ENCODE results near the gene TMEM205.

TMEM205 gene

DNA sequence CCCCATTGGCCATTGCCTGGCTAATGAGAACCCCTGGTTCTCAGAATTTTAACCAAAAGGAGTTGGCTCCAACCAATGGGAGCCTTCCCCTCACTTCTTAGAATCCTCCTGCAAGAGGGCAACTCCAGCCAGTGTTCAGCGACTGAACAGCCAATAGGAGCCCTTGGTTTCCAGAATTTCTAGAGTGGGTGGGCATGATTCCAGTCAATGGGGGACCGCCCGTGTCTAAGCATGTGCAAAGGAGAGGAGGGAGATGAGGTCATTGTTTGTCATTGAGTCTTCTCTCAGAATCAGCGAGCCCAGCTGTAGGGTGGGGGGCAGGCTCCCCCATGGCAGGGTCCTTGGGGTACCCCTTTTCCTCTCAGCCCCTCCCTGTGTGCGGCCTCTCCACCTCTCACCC, 18.9 kb upstream of the TMEM205 start:
- H3K4me3 ChIP-seq (replicated peaks; ENCODE audit: low read depth, low read length): no peak overlapping the region
- peaks cover 7% of the 10 kb centered on the region for H3K36me3 ChIP-seq (ENCODE audit: control insufficient read depth, insufficient read depth, low read length)
- TF ChIP-seq, protein P1, sequence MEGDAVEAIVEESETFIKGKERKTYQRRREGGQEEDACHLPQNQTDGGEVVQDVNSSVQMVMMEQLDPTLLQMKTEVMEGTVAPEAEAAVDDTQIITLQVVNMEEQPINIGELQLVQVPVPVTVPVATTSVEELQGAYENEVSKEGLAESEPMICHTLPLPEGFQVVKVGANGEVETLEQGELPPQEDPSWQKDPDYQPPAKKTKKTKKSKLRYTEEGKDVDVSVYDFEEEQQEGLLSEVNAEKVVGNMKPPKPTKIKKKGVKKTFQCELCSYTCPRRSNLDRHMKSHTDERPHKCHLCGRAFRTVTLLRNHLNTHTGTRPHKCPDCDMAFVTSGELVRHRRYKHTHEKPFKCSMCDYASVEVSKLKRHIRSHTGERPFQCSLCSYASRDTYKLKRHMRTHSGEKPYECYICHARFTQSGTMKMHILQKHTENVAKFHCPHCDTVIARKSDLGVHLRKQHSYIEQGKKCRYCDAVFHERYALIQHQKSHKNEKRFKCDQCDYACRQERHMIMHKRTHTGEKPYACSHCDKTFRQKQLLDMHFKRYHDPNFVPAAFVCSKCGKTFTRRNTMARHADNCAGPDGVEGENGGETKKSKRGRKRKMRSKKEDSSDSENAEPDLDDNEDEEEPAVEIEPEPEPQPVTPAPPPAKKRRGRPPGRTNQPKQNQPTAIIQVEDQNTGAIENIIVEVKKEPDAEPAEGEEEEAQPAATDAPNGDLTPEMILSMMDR (IDR thresholded peaks at IDR 0.05; ENCODE audit: insufficient read depth, low read length, poor library complexity, severe bottlenecking): no peak
- H3K27me3 ChIP-seq (replicated peaks; ENCODE audit: control insufficient read depth, insufficient read depth, low read length): no peaks in the 10 kb centered on the region
- no peak for DNase-seq (ENCODE audit: extremely low read depth, insufficient read length)

DNA sequence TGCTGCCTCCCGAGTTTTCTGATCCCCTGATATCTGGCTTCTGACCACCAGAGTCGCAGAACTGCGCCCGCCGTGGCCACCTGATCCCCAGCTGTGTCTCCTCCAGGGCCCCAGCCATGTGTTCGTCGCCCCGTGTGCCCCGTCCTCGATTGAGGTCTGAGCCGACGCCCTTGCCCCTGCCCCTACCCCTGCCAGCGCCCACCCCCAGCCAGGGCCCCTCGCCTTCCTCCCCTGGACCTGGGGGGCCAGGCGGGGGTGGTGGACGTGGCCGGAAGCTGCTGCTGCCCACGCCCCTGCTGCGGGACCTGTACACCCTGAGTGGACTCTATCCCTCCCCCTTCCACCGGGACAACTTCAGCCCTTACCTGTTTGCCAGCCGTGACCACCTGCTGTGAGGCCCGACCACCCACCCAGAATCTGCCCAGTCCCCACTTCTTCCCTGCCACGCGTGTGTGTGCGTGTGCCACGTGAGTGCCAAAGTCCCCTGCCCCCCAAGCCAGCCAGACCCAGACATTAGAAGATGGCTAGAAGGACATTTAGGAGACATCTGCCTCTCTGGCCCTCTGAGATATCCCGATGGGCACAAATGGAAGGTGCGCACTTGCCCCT, 18.3 kb upstream of the TMEM205 start:
- no peak for DNase-seq (ENCODE audit: extremely low read depth, insufficient read length)
- peaks cover 7% of the 10 kb centered on the region for H3K36me3 ChIP-seq (ENCODE audit: control insufficient read depth, insufficient read depth, low read length)
- no peaks in the 10 kb centered on the region for H3K27me3 ChIP-seq (replicated peaks; ENCODE audit: control insufficient read depth, insufficient read depth, low read length)
- TF ChIP-seq, protein P1 (IDR thresholded peaks at IDR 0.05; ENCODE audit: insufficient read depth, low read length, poor library complexity, severe bottlenecking): no peak
- no peak overlapping the region for H3K4me3 ChIP-seq (replicated peaks; ENCODE audit: low read depth, low read length)

DNA sequence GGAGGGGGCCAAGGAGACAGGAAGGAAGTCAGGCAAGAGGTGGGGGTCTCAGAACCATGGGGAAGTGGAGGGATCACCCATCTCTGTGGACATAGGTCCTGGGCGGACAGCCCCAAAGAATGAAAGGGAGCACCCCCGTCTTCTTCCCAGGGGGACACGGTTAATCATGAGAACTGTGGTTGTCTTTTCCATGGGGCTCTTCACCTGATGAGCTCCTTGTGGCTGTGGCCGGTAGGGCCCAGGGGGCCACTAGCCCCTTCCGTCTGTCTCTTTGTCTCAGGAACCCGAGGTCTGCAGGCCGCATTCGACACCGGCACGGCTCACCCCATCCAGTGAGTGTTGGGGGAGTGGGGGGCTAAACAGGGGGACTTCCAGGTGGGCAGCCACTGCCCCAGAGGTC, 17.8 kb upstream of the TMEM205 start:
- TF ChIP-seq, protein P1 (IDR thresholded peaks at IDR 0.05; ENCODE audit: insufficient read depth, low read length, poor library complexity, severe bottlenecking): no peak
- DNase-seq (ENCODE audit: extremely low read depth, insufficient read length): no peak
- no peak overlapping the region for H3K4me3 ChIP-seq (replicated peaks; ENCODE audit: low read depth, low read length)
- no peaks in the 10 kb centered on the region for H3K27me3 ChIP-seq (replicated peaks; ENCODE audit: control insufficient read depth, insufficient read depth, low read length)
- H3K36me3 ChIP-seq (ENCODE audit: control insufficient read depth, insufficient read depth, low read length): peaks cover 7% of the 10 kb centered on the region

DNA sequence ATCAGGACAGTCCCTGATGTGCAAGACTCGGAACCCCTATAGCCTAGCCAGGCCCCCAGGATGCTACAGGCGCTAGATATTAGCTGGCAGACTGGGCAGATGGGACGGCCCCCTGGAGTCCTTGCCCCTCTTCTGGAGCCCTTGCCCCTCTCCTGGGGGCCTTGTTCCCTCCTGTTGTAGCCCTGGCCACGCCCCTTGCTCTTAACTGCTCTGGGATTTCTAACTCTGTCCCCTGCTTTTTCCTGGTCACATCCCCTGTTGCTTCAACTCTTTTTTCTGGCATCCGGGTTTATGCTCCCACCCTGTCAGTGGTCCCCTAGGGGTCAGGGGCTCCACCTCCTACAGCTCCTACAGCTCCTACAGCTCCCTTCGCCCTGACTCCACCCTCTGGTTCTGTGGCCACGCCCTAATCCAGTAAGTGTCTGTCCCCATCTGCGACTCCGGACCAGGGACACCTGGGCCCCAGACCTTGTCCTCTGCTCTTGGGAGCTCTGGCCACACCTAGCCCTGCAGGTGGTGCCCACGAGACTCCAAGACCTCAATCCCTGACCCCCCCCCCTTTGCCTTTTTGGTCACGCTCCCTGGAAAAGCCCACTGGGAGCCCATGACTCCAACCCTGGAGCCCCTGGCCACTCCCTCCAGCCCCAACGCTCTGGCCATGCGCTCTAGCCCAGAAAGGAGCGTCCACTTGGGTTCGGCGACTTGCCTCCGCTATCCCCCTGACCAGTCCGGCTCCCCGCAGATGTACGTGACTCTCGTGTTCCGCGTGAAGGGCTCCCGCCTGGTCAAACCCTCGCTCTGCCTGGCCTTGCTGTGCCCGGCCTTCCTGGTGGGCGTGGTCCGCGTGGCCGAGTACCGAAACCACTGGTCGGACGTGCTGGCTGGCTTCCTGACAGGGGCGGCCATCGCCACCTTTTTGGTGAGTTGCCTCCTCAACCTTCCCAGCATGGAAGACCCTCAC, 16.0 kb upstream of the TMEM205 start:
- Histone ChIP-seq H3K27me3 (replicated peaks; ENCODE audit: control insufficient read depth, insufficient read depth, low read length) (no peaks in the 10 kb centered on the region), H3K36me3 (ENCODE audit: control insufficient read depth, insufficient read depth, low read length) (peaks cover 3% of the 10 kb centered on the region; the same call in 1 of the 2 replicates), H3K4me3 (replicated peaks; ENCODE audit: low read depth, low read length) (no peak overlapping the region)
- no peak for DNase-seq (ENCODE audit: extremely low read depth, insufficient read length)
- TF ChIP-seq, protein P1 (IDR thresholded peaks at IDR 0.05; ENCODE audit: insufficient read depth, low read length, poor library complexity, severe bottlenecking): no peak

DNA sequence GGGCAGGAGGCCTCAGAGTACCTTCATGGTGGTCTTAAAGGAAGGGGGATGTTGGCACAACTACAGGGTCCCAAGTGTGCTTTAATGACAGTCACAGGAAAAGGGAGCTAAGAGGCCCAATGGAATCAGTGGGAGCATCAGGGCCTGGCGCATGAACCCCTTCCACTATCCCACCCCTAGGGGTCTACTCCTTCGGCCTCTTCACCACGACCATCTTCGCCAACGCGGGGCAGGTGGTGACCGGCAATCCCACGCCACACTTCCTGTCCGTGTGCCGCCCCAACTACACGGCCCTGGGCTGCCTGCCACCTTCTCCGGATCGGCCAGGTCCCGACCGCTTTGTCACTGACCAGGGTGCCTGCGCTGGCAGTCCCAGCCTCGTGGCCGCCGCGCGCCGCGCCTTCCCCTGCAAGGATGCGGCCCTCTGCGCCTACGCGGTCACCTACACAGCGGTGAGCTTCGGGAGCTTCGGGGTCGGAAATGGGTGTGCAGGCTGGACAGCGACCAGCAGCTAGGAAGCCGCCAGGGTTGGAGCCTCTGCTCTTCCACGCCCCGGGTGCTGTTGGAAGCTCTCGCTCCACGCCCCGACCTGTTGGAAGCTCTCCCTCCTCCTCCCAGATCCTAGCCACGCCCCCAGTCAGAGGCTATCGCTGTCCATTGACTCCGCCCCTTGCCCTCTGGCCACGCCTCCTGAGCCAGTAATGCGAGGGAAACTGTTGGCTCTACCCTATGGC, 15.1 kb upstream of the TMEM205 start:
- Histone ChIP-seq H3K36me3 (ENCODE audit: control insufficient read depth, insufficient read depth, low read length) (peaks cover 3% of the 10 kb centered on the region; the same call in 1 of the 2 replicates), H3K27me3 (replicated peaks; ENCODE audit: control insufficient read depth, insufficient read depth, low read length) (no peaks in the 10 kb centered on the region), H3K4me3 (replicated peaks; ENCODE audit: low read depth, low read length) (no peak overlapping the region)
- DNase-seq (ENCODE audit: extremely low read depth, insufficient read length): no peak
- TF ChIP-seq, protein P1 (IDR thresholded peaks at IDR 0.05; ENCODE audit: insufficient read depth, low read length, poor library complexity, severe bottlenecking): no peak

Data from GM06990 (cell line).